HG03045 (cell line): ENCODE measurements around the gene EPHA6.
"Not testable (repeated sequence)": the region's sequence is repeated elsewhere in the genome, so short reads cannot be mapped to it uniquely, and the experiment has no call there.

Experiments
- ATAC-seq: cut with Tn5 transposase; IDR thresholded peaks from one replicate; pipeline ENCODE4 v1.9.1; 2021; ENCODE audit warnings: mild to moderate bottlenecking, moderate library complexity; ENCODE audit not compliant: unreplicated experiment

EPHA6 gene

DNA sequence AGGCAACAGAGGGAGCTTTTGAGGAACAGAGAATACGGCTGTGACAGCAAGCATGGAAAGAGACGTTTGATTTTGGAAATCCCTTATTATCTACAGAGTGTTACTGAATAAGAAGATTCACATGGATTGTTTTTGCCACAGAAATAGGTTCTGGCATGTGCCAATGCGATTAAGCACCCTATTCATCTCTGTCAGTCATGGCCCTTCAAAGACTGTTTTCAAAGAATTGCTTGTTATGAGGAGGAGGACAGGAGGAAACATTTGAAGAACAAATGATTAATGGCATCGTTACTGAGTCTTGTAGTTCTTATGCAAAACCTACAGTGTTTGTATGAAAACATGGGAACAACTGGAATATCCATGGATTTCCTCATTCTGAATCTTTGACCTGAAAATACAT, 86.2 kb downstream of the EPHA6 start:
- no peak for ATAC-seq

DNA sequence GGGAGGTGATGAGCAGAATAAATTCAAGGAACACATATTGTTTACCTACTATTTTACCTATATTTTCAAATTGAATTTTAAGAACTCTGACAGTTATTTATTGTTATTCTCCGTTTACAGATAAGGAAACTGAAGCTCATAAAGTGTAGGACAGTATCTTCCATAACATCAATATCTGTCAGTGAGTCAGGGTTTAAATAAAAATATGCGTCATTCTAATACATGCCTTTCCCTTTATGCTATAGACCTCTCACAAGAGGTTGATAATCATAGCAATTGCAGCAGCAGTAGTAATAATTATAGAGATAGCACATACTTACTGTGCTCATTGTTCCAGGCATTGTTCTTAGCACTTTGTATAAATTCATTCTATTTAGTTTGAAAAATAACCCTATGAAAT, 101.1 kb downstream of the EPHA6 start:
- ATAC-seq, result no peak

DNA sequence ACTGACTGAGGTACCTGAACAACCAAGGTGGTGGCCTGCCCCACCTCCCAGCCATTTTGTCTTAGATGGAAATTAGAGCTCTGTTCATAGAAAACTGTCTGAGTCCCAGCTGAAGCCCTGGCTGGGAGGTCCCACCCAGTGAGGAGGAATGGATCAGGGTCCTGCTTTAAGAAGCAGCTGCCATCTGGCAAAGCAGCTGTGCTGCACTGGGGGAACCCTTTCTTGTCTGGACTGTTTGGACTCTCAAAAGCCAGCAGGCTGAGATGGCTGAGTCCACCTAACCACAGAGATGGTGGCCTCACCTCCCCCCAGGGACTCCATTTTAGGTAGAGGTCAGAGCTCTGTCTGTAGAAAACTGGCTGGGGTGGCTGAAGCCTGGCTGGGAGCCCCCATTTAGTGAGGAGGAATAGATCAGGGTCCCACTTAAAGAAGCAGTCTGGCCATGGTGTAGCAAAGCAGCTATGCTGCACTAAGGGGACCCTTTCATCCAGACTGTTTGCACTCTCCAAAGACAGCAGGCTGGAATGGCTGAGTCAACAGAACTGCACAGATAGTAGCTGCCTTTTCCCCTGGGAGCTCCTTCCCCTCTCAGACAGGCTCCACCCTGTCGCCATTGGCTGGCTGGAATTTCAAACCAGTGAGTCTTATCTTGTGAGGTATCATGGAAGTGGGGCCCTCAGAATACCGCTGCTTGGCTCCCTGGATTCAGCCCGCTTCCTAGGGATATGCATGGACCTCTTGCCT, 116.9 kb downstream of the EPHA6 start:
- ATAC-seq, result no peak

DNA sequence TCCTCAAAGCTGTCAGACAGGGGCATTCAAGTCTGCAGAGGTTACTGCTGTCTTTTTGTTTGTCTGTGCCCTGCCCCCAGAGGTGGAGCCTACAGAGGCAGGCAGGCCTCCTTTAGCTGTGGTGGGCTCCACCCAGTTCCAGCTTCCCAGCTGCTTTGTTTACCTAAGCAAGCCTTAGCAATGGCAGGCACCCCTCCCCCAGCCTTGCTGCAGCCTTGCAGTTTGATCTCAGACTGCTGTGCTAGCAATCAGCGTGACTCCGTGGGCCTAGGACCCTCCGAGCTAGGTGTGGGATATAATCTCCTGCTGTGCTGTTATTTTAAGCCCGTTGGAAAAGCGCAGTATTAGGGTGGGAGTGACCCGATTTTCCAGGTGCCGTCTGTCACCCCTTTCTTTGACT, 127.7 kb downstream of the EPHA6 start:
- ATAC-seq, result not testable (repeated sequence)

DNA sequence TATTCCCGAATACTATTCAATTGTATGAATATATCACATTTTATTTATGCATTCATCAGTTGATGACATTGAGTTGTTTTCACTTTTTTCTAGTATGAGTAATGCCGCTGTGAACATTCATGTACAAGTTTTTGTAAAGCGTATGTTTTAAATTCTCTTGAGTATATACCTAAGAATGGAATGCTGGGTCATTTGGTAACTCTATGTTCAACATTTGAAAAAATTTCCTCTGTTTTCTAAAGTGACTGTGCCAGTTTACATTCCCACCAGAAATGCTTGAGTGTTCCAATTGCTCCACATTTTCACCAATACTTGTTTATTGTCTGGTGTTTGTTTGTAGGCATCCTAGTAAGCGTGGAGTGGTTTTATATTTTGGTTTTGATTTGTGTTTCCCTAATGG, 144.5 kb downstream of the EPHA6 start:
- ATAC-seq, result no peak

DNA sequence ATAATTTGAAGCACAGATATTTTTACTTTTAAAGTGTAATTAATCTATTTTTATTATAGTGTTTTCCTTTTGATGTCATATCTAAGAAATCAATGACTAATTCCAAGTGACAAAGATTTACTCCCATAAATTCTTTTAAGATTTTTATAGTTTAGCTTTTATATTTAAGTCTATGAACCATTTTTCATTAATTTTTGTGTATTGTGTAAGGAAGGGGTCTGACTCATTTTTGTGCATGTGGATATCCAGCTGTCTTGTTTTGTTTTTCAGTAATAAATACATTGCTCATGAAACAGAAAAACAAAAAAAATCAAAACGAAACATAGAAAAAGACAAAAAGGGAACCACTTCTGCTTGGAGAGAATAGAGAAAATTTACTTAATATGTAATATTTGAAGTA, 145.1 kb downstream of the EPHA6 start:
- no peak for ATAC-seq

DNA sequence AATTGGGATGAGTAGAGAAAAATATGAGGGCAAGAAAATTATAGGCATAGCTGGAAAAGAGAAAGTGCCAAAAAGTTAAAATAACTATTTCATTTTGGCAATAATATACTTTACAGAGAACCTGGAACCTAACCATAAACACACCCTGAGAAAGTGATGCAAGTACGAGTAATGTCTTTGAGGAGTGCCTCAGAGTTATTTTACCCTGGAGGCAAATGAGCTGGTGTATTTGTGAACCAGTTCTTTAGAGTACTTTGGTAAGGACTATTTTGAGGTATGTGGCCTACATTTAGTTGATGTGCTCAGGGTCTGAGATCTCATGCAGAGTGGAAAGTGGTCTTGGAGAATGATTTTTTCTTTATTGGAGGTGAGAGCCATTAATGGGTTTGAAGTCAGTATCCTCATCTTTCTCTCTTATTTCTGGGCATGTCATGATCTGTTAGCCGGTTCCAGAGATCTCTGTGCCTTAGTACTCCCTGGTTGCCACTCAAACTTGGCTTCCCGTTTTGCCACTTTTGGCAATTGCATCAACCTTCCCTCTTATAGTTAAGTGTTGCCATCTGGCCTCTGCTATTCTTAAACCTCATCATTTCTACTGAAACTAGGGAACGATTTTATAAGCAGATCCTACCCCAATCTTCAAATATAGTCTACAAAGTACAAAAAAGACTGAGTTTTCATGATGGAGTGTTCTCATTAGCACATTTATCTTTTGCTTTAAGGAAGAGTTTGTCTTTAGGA, 145.7 kb downstream of the EPHA6 start:
- no peak for ATAC-seq

DNA sequence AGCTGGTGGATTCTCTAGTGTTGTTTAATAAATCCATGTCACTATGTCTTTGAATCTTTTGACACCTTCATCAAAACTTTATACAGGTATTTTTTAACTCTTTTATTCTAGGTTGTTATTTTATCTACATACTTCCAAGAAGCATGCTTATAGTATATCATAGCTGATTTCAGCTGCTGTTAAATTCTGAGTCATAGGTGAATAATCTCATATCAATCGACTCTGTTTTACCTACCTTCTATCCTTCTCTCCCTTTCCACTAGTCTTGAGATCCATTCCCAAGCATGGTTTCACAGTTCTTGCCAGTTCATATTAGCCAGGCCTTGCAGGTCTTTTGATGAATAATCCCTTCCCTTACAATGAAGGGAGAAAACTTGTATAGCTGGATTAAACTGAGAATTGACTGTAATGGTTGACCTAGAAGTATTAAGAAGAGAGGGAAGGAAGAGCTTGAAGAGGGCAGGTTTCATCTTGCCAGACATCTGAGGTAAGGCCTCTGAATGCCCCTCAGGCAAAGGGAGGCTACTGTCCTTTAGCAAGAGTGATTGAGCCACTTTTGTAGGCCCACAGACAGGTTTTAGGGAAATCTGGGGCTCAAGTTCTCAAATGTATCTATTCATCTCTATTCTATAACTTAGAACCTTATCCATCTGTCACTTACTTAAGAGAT, 146.4 kb downstream of the EPHA6 start:
- ATAC-seq, result no peak

DNA sequence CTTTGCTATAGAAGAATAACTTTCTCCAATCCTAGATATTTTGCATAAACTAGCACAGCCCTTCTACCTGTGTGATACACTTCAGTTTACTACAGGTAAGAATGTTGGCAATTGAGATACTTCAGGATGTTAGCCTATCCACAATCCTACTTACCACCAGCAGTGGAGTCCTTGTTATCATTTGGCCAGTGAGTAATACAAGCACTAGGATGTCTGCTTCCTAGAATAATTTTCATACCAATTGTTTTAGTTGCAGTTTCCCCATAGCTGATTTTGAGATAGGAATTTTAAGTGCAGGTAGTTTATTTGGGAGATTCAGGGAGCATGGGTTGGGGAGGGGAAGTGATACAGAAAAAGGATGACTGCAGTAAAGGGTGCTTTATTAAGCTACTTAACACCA, 147.2 kb downstream of the EPHA6 start:
- no peak for ATAC-seq

DNA sequence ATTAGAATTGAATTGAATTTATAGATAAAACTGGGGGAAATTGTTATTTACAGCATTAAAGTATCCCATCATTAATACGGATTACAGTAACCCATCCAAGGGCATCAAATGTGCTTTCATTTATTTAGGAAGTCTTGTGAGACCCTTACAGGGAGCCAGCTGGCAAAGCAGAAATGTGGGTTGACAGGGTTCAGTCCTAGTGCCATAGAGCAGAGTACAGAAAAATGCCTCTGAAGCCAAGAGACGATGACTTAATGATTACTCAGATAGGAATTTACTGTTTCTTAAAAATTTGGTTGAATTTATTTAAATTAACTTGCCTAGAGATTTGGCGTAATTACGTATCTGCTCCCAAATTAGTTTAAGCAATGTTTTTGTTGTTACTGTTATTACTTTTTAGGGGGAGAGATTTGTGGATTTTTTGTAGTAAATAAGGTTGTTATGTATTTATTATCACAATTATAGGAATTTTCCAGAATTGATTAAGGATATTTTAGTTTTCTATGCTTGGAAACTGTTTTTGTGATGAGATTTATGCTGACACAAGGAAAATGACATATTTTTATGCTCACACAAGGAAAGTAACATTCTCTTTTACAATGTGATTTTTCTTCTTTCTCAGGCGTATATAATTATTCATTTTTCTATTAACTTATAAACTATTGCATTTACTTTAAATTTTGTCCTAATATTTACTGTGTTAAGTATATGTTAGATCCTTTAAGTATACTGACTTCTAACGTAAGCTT, 152.0 kb downstream of the EPHA6 start:
- ATAC-seq, result no peak

DNA sequence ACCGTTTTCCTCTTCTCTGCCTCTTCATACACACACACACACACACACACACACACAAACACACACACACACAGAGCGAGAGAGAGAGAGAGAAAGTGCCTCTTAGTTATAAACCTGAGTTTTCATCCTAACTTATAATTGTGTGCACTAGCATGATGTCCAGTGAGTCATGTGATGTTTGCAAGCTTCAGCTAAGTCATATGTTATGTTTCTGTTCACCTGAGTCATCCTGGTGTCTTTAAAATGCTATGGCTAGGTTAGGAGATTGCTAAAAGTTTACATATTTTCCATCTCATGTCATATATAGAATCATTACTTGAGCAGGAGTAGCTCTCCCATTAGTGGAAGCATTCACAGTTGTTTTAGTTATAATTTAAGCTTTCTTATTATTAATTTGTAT, 155.8 kb downstream of the EPHA6 start:
- ATAC-seq, result no peak

DNA sequence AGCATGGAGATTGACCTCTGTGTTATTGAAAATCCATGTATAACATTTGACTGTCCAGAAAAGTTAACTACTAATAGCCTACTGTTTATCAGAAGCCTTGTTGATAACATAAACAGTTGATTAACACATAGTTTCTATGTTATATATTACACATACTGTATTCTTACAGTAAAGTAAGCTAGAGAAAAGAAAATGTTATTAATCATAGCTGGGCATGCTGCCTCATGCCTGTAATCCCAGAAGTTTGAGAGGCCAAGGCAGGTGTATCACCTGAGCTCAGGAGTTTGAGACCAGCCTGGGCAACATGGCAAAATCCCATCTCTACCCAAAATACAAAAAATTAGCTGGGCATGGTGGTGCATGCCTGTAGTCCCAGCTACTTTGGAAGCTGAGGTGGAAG, 163.3 kb downstream of the EPHA6 start:
- ATAC-seq, result no peak

DNA sequence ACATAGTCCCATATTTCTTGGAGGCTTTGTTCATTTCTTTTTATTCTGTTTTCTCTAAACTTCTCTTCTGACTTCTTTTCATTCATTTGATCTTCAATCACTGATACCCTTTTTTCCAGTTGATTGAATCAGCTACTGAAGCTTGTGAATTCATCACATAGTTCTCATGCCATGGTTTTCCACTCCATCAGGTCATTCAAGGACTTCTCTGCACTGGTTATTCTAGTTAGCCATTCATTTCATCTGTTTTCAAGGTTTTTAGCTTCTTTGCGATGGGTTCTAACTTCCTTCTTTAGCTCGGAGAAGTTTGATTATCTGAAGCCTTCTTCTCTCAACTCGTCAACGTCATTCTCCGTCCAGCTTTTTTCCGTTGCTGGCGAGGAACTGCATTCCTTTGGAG, 169.3 kb downstream of the EPHA6 start:
- not testable (repeated sequence) for ATAC-seq

DNA sequence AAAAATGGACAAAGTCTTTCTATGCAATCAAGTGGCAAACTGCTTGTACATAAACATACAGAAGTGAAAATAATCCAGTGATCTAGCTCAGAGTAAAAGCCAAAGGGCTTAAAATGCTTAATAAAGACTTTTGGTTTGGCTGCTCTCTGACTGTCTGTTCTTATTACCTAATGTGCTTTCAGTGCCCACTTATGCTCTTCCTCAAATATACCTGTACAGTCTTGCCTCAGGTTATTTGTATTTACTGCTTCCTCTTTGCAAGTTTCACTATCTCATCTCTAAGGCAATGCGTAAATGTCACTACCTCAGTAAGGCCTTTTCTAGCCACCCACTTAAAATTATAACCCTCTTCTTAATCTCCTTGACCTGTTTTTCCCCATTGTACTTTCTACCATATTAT, 171.8 kb downstream of the EPHA6 start:
- ATAC-seq, result no peak

DNA sequence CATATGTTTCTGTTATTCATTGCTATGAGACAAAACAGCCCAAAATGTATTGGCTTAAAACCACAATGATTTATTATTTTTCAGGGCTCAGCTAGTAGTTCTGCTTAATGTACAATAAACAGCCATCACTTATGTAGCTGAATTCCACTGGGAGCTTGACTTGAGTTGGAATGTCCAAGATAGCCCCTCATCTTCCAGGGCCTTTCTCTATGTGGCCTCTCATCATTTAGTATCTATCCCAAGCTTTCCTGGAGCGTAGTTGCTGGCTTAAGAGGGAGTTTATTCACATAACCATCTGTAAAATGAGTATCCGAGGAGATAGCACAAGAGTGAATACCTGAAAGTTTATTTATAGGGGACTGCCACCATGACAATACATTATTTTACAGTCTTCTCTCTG, 176.8 kb downstream of the EPHA6 start:
- no peak for ATAC-seq

DNA sequence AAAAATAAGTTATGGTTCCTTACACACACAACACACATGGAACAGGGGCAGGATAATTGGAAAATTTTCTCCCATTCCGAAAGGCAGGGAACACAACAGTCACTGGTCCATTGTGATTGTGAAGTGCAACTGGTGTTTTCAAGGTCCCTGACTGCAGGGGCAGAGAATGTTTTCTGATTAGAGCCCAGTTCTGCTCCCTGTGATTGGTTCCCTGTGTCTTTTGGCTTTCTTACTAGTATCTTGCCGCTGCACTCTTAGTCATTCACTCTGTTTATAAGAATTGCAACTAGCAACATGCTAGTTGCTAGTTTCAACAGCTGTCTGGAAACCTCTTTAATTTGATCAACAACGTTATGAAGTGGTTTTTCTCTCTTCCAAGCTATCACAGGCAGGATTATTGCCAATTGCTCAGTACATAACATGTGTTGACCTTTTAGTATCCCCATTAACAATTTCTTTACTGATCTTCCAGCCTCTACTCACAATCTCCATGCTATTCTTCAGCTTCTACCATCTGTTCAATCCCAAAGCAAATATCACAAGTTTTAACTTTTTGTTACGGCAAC, 177.5 kb downstream of the EPHA6 start:
- ATAC-seq, result no peak

DNA sequence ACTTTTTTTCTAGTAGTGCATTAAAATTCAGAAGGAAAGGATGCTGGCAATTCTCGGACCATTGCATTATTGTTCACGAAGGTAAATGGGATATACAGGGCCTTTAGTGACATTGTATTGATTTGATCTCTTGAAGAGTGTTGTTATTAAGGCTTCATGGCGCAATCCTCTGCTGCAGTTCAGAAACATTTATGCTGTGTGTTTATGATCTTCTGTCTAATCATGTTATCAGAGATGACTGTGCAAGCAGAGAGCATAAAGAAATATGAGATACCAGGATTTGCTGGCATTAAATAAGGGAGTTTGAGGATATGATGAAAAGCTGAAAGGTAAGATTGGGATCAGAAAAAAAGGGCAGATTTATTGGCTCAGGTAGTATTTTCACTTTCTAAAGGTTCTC, 180.6 kb downstream of the EPHA6 start:
- no peak for ATAC-seq

DNA sequence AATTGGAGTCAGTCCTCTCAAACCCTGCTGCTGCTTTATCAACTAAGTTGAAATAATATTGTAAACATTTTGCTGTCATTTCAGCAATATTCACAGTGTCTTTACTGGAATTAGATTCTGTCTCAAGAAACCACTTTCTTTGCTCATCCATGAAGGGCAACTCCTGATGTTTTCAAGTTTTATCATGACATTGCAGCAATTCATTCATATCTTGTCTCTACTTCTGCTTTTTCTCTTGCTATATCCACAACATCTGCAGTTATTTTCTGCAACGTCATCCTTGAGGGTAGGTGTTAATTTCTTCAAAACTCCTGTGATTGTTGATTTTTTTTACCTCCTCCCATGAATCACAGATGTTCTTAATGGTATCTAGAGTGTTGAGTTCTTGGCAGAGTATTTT, 181.6 kb downstream of the EPHA6 start:
- ATAC-seq, result no peak

DNA sequence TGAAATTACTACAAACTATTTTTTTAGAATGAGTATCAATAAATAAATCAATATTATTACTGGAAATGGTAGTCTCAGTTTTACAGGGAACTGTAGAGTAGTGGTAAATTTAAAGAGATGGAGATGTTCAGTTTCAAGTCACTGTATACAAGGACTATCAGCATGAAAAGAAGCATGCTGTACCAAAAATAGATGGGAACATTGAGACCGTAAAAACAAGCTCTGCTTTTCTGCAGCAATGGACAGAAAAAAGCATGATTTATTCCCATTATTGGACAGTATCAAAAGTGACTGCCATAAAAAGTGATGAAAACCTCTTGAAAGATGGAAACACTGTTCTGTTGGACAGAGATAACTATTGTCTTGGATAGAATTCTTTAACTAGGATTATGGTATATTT, 187.2 kb downstream of the EPHA6 start:
- no peak for ATAC-seq

DNA sequence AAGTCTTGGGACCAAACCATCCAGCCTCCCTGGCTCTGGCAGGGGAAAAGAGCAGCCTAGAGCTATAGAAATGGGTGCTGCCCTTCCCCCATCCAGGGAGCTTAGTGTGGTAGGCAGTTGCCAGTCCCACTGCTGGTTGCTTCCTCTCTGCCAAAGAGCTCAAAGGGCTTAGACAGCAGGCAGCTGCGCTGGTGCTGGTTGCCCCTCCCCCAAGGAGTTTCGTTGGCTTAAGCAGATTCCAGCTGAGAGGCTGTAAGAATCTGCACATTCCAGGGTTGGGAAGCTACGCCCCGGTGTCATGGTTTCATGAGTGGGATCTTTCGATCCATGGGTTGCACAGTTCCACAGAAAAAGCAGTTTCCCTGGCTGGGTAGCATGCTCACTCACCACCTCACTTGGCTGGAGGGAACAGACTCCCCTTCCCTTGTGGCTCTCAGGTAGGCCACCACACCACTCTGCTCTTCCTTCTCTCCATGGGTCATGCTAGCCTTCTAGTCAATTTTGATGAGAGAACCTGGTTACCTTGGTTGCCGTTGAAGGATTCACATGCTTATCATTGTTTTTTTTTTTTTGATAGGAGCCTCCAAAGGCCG, 195.1 kb downstream of the EPHA6 start:
- ATAC-seq, result no peak
